ENCODE measurements around the gene PDLIM5.

Gene PDLIM5

GRCh38 chr4:94636004-94636403 is 184.3 kb downstream of the PDLIM5 start:
- no peak for TF ChIP-seq CTCF (IDR thresholded peaks at IDR 0.05; ENCODE audit: low read depth, low read length)
- DNase-seq = no peak
- H3K4me3 ChIP-seq (ENCODE audit: low read depth, low read length) = no peak overlapping the region

GRCh38 chr4:94639298-94639697 is 187.6 kb downstream of the PDLIM5 start:
- Histone ChIP-seq H3K36me3 (peaks cover 23% of the 10 kb centered on the region), H3K27me3 (no peaks in the 10 kb centered on the region), H3K4me3 (ENCODE audit: low read depth, low read length) (no peak overlapping the region), H3K4me1 (peaks cover 5% of the 10 kb centered on the region; the same call in 1 of the 2 replicates), H3K9me3 (no peaks in the 10 kb centered on the region)
- DNase-seq = no peak
- no peak for TF ChIP-seq CTCF (IDR thresholded peaks at IDR 0.05; ENCODE audit: low read depth, low read length)

More at GRCh38 chr4:94636004-94636403, 184.3 kb downstream of the PDLIM5 start:
- Histone ChIP-seq H3K27me3 (no peaks in the 10 kb centered on the region), H3K36me3 (peaks cover 16% of the 10 kb centered on the region), H3K9me3 (no peaks in the 10 kb centered on the region; the same call in 1 of the 2 replicates), H3K4me1 (peaks cover 5% of the 10 kb centered on the region; the same call in 1 of the 2 replicates)

GRCh38 chr4:94640151-94640550 is 188.4 kb downstream of the PDLIM5 start:
- Histone ChIP-seq H3K4me3 (ENCODE audit: low read depth, low read length) (no peak overlapping the region), H3K9me3 (no peaks in the 10 kb centered on the region), H3K27me3 (no peaks in the 10 kb centered on the region), H3K36me3 (peaks cover 25% of the 10 kb centered on the region), H3K4me1 (peaks cover 5% of the 10 kb centered on the region; the same call in 1 of the 2 replicates)
- no peak for DNase-seq
- TF ChIP-seq CTCF (IDR thresholded peaks at IDR 0.05; ENCODE audit: low read depth, low read length) = no peak

GRCh38 chr4:94641702-94642560 is 190.2 kb downstream of the PDLIM5 start:
- peaks cover 32% of the 10 kb centered on the region for H3K36me3 ChIP-seq
- no peaks in the 10 kb centered on the region for H3K27me3 ChIP-seq
- no peak for TF ChIP-seq CTCF (IDR thresholded peaks at IDR 0.05; ENCODE audit: low read depth, low read length)
- no peak overlapping the region for H3K4me3 ChIP-seq (ENCODE audit: low read depth, low read length)
- no peak for DNase-seq
- no peaks in the 10 kb centered on the region for H3K9me3 ChIP-seq
- H3K4me1 ChIP-seq = no peaks in the 10 kb centered on the region; the same call in 1 of the 2 replicates

GRCh38 chr4:94642561-94642866 is 190.8 kb downstream of the PDLIM5 start:
- TF ChIP-seq CTCF (IDR thresholded peaks at IDR 0.05; ENCODE audit: low read depth, low read length) = no peak
- H3K36me3 ChIP-seq = peaks cover 31% of the 10 kb centered on the region
- no peaks in the 10 kb centered on the region for H3K27me3 ChIP-seq
- DNase-seq = no peak
- H3K9me3 ChIP-seq = no peaks in the 10 kb centered on the region
- H3K4me1 ChIP-seq = no peaks in the 10 kb centered on the region; the same call in 1 of the 2 replicates
- H3K4me3 ChIP-seq (ENCODE audit: low read depth, low read length) = no peak overlapping the region

GRCh38 chr4:94648699-94649098 is 197.0 kb downstream of the PDLIM5 start:
- peaks cover 15% of the 10 kb centered on the region for H3K36me3 ChIP-seq
- H3K27me3 ChIP-seq = no peaks in the 10 kb centered on the region
- peaks cover 30% of the 10 kb centered on the region for H3K4me1 ChIP-seq
- H3K4me3 ChIP-seq (ENCODE audit: low read depth, low read length) = no peak overlapping the region
- H3K9me3 ChIP-seq = no peaks in the 10 kb centered on the region
- DNase-seq = no peak
- TF ChIP-seq CTCF (IDR thresholded peaks at IDR 0.05; ENCODE audit: low read depth, low read length) = no peak

Data from BE2C (cell line).